WERI-Rb-1 (cell line): ENCODE results near the gene TK1.
"Not testable (repeated sequence)": the region's sequence is repeated elsewhere in the genome, so short reads cannot be mapped to it uniquely, and the experiment has no call there.

Experiments
- DNase-seq: peaks from one replicate; pipeline ENCODE4 v3.0.0-alpha.2; 2020
- H3K27ac ChIP-seq: fragments of 250-450 bp; sonication (Bioruptor Pico); 2 replicates; pipeline ENCODE4 v1.5.1; 2020; ENCODE audit warnings: mild to moderate bottlenecking, moderate library complexity
- H3K27me3 ChIP-seq: fragments of 250-450 bp; sonication (Bioruptor Pico); 2 replicates; pipeline ENCODE4 v1.5.1; 2021; ENCODE audit warnings: mild to moderate bottlenecking, low read depth, moderate library complexity; ENCODE audit not compliant: insufficient read depth, severe bottlenecking
- H3K36me3 ChIP-seq: fragments of 250-450 bp; sonication (Bioruptor Pico); 2 replicates; pipeline ENCODE4 v1.5.1; 2020; ENCODE audit warnings: mild to moderate bottlenecking, moderate library complexity
- H3K4me3 ChIP-seq: 2 replicates; pipeline ENCODE4 v1.5.1; 2011; ENCODE audit warnings: low read depth, mild to moderate bottlenecking, control low read depth, low read length
- H3K9me3 ChIP-seq: fragments of 250-450 bp; sonication (Bioruptor Pico); 2 replicates; pipeline ENCODE4 v1.5.1; 2021; ENCODE audit warnings: mild to moderate bottlenecking, moderate library complexity; ENCODE audit not compliant: severe bottlenecking
- CTCF ChIP-seq: IDR thresholded peaks from 2 replicates; pipeline ENCODE4 v1.5.1; 2011; ENCODE audit warnings: low read depth, mild to moderate bottlenecking, control low read depth, inconsistent platforms, low read length

TK1 gene

GRCh38 chr17:78175643-78175981, 11.2 kb downstream of the TK1 start:
- no peak for DNase-seq
- Histone ChIP-seq H3K27ac (no peak overlapping the region), H3K4me3 (no peak overlapping the region), H3K36me3 (peaks cover 98% of the 10 kb centered on the region), H3K9me3 (no peaks in the 10 kb centered on the region), H3K27me3 (no peaks in the 10 kb centered on the region)
- no peak for TF ChIP-seq CTCF

GRCh38 chr17:78174870-78175642, 11.8 kb downstream of the TK1 start:
- Histone ChIP-seq H3K4me3 (no peak overlapping the region), H3K9me3 (no peaks in the 10 kb centered on the region), H3K27ac (peak overlapping the region; percentile 7; the same call in 1 of the 2 replicates), H3K27me3 (no peaks in the 10 kb centered on the region), H3K36me3 (peaks cover 94% of the 10 kb centered on the region)
- TF ChIP-seq CTCF, result peak; percentile 62
- DNase-seq, result peak; percentile 49

GRCh38 chr17:78174346-78174869, 12.4 kb downstream of the TK1 start:
- Histone ChIP-seq H3K27ac (no peak overlapping the region), H3K36me3 (peaks cover 87% of the 10 kb centered on the region), H3K9me3 (no peaks in the 10 kb centered on the region), H3K4me3 (no peak overlapping the region), H3K27me3 (no peaks in the 10 kb centered on the region)
- no peak for DNase-seq
- no peak for TF ChIP-seq CTCF

- DNase-seq, result no peak
Observed at GRCh38 chr17:78173097-78173715, 13.6 kb downstream of the TK1 start.

GRCh38 chr17:78172249-78173051, 14.4 kb downstream of the TK1 start:
- Histone ChIP-seq H3K36me3 (peaks cover 68% of the 10 kb centered on the region), H3K27ac (no peak overlapping the region), H3K27me3 (no peaks in the 10 kb centered on the region), H3K9me3 (no peaks in the 10 kb centered on the region), H3K4me3 (no peak overlapping the region)
- DNase-seq, result no peak
- no peak for TF ChIP-seq CTCF

More at GRCh38 chr17:78173097-78173715, 13.6 kb downstream of the TK1 start:
- H3K9me3 ChIP-seq, result no peaks in the 10 kb centered on the region
- TF ChIP-seq CTCF, result no peak
- no peak overlapping the region for H3K4me3 ChIP-seq
- H3K36me3 ChIP-seq, result peaks cover 75% of the 10 kb centered on the region
- H3K27me3 ChIP-seq, result no peaks in the 10 kb centered on the region
- H3K27ac ChIP-seq, result no peak overlapping the region

- DNase-seq, H3K9me3 ChIP-seq, H3K4me3 ChIP-seq, H3K27me3 ChIP-seq, H3K27ac ChIP-seq: not testable (repeated sequence)
- peaks cover 61% of the 10 kb centered on the region for H3K36me3 ChIP-seq
Observed at GRCh38 chr17:78171591-78172248, 15.1 kb downstream of the TK1 start.
